A549 (cell line): ENCODE results near the gene PARP8.

Experiments
- CHD2 ChIP-seq: fragments of 150-350 bp; IDR thresholded peaks from 2 replicates; pipeline ENCODE4 v1.6.1; 2014; ENCODE audit warnings: low read length; ENCODE audit not compliant: partially characterized antibody
- KDM5A ChIP-seq: fragments of 200-600 bp; sonication (generic); IDR thresholded peaks from 2 replicates; pipeline ENCODE4 v1.6.1; 2016; ENCODE audit warnings: antibody characterized with exemption, mild to moderate bottlenecking
- POLR2A ChIP-seq: IDR thresholded peaks from 2 replicates; pipeline ENCODE4 v1.6.1; 2012; ENCODE audit warnings: mild to moderate bottlenecking, low read length
- RNF2 ChIP-seq: fragments of 200-600 bp; sonication (generic); IDR thresholded peaks from 2 replicates; pipeline ENCODE4 v1.6.1; 2016; ENCODE audit warnings: low read depth, mild to moderate bottlenecking, antibody characterized with exemption, moderate library complexity, borderline replicate concordance
- TF ChIP-seq, protein P1 (sequence below): fragments of >200 bp; sonication (Bioruptor Twin); formaldehyde crosslinking; IDR thresholded peaks from 3 replicates; pipeline ENCODE4 v1.5.1; 2016
- TF ChIP-seq, protein P2 (sequence below): IDR thresholded peaks from 2 replicates; pipeline ENCODE4 v1.6.1; 2012
- TF ChIP-seq, protein P3 (sequence below): fragments of 200-600 bp; sonication (generic); IDR thresholded peaks from 2 replicates; pipeline ENCODE4 v1.6.1; 2016; ENCODE audit warnings: antibody characterized with exemption, mild to moderate bottlenecking, moderate library complexity
- TF ChIP-seq, protein P4 (sequence below): fragments of 250-450 bp; sonication (Bioruptor Pico); IDR thresholded peaks from 2 replicates; pipeline ENCODE4 v1.5.0; 2021; ENCODE audit warnings: mild to moderate bottlenecking, moderate library complexity, borderline replicate concordance

DNA sequence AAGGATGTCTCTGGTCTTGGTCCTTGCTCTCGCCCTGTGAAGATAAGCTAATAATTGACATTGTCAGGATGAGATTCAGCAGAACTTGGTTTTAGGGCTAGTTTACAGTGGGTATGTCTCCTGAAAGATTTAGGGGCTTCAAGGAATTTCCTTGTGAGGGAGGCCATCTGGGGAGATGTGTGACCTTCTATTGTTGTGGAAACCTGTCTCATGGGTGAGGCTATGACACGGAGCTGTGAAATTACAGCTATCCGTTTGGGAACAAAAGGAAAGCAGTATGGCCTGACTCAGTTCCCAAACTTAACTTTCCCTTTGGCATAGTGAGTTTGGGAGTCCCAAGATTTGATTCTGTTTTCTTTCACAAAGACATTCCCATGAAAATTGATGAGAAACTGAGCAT is 142.0 kb downstream of the PARP8 start:
- TF ChIP-seq, protein P1, sequence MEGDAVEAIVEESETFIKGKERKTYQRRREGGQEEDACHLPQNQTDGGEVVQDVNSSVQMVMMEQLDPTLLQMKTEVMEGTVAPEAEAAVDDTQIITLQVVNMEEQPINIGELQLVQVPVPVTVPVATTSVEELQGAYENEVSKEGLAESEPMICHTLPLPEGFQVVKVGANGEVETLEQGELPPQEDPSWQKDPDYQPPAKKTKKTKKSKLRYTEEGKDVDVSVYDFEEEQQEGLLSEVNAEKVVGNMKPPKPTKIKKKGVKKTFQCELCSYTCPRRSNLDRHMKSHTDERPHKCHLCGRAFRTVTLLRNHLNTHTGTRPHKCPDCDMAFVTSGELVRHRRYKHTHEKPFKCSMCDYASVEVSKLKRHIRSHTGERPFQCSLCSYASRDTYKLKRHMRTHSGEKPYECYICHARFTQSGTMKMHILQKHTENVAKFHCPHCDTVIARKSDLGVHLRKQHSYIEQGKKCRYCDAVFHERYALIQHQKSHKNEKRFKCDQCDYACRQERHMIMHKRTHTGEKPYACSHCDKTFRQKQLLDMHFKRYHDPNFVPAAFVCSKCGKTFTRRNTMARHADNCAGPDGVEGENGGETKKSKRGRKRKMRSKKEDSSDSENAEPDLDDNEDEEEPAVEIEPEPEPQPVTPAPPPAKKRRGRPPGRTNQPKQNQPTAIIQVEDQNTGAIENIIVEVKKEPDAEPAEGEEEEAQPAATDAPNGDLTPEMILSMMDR = no peak
- TF ChIP-seq, protein P2, sequence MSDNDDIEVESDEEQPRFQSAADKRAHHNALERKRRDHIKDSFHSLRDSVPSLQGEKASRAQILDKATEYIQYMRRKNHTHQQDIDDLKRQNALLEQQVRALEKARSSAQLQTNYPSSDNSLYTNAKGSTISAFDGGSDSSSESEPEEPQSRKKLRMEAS = no peak
- TF ChIP-seq KDM5A (no peak), RNF2 (no peak), POLR2A (no peak), CHD2 (no peak)
- TF ChIP-seq, protein P3, sequence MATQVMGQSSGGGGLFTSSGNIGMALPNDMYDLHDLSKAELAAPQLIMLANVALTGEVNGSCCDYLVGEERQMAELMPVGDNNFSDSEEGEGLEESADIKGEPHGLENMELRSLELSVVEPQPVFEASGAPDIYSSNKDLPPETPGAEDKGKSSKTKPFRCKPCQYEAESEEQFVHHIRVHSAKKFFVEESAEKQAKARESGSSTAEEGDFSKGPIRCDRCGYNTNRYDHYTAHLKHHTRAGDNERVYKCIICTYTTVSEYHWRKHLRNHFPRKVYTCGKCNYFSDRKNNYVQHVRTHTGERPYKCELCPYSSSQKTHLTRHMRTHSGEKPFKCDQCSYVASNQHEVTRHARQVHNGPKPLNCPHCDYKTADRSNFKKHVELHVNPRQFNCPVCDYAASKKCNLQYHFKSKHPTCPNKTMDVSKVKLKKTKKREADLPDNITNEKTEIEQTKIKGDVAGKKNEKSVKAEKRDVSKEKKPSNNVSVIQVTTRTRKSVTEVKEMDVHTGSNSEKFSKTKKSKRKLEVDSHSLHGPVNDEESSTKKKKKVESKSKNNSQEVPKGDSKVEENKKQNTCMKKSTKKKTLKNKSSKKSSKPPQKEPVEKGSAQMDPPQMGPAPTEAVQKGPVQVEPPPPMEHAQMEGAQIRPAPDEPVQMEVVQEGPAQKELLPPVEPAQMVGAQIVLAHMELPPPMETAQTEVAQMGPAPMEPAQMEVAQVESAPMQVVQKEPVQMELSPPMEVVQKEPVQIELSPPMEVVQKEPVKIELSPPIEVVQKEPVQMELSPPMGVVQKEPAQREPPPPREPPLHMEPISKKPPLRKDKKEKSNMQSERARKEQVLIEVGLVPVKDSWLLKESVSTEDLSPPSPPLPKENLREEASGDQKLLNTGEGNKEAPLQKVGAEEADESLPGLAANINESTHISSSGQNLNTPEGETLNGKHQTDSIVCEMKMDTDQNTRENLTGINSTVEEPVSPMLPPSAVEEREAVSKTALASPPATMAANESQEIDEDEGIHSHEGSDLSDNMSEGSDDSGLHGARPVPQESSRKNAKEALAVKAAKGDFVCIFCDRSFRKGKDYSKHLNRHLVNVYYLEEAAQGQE = no peak
- TF ChIP-seq, protein P4, sequence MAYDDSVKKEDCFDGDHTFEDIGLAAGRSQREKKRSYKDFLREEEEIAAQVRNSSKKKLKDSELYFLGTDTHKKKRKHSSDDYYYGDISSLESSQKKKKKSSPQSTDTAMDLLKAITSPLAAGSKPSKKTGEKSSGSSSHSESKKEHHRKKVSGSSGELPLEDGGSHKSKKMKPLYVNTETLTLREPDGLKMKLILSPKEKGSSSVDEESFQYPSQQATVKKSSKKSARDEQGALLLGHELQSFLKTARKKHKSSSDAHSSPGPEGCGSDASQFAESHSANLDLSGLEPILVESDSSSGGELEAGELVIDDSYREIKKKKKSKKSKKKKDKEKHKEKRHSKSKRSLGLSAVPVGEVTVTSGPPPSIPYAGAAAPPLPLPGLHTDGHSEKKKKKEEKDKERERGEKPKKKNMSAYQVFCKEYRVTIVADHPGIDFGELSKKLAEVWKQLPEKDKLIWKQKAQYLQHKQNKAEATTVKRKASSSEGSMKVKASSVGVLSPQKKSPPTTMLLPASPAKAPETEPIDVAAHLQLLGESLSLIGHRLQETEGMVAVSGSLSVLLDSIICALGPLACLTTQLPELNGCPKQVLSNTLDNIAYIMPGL (CRISPR knock-in tag) = no peak
